GM21526 (cell line): ENCODE results near the gene SLC9C2.
"Not testable (repeated sequence)": the region's sequence is repeated elsewhere in the genome, so short reads cannot be mapped to it uniquely, and the experiment has no call there.

ENCODE experiments used
- ATAC-seq: cut with Tn5 transposase; IDR thresholded peaks from one replicate; pipeline ENCODE4 v1.9.1; 2021; ENCODE audit warnings: moderate library complexity; ENCODE audit not compliant: unreplicated experiment, low FRiP score

The SLC9C2 gene

GRCh38 chr1:173590557-173590956, 12.3 kb downstream of the SLC9C2 start:
- no peak for ATAC-seq

GRCh38 chr1:173581383-173582079, 21.3 kb downstream of the SLC9C2 start:
- ATAC-seq, result no peak

- no peak for ATAC-seq
Measured at GRCh38 chr1:173580658-173581057, 22.2 kb downstream of the SLC9C2 start.

- no peak for ATAC-seq
Measured at GRCh38 chr1:173580071-173580470, 22.8 kb downstream of the SLC9C2 start.

- ATAC-seq, result no peak
Measured at GRCh38 chr1:173573596-173573995, 29.3 kb downstream of the SLC9C2 start.

- no peak for ATAC-seq
Measured at GRCh38 chr1:173572201-173572873, 30.5 kb downstream of the SLC9C2 start.

- ATAC-seq, result no peak
Measured at GRCh38 chr1:173570370-173571007, 32.4 kb downstream of the SLC9C2 start.

- no peak for ATAC-seq
Measured at GRCh38 chr1:173568483-173568882, 34.4 kb downstream of the SLC9C2 start.

GRCh38 chr1:173563846-173564245, 39.0 kb downstream of the SLC9C2 start:
- ATAC-seq, result not testable (repeated sequence)

- no peak for ATAC-seq
Measured at GRCh38 chr1:173562813-173563212, 40.1 kb downstream of the SLC9C2 start.

- no peak for ATAC-seq
Measured at GRCh38 chr1:173561263-173561662, 41.6 kb downstream of the SLC9C2 start.

GRCh38 chr1:173560285-173560880, 42.5 kb downstream of the SLC9C2 start:
- ATAC-seq, result no peak

- no peak for ATAC-seq
Measured at GRCh38 chr1:173555651-173556305, 47.1 kb downstream of the SLC9C2 start.

- ATAC-seq, result no peak
Measured at GRCh38 chr1:173554541-173555250, 48.2 kb downstream of the SLC9C2 start.

GRCh38 chr1:173554089-173554488, 48.8 kb downstream of the SLC9C2 start:
- no peak for ATAC-seq

- no peak for ATAC-seq
Measured at GRCh38 chr1:173553312-173553711, 49.6 kb downstream of the SLC9C2 start.

GRCh38 chr1:173551699-173552098, 51.2 kb downstream of the SLC9C2 start:
- no peak for ATAC-seq

GRCh38 chr1:173549813-173550212, 53.1 kb downstream of the SLC9C2 start:
- ATAC-seq, result no peak

- ATAC-seq, result no peak
Measured at GRCh38 chr1:173545688-173546087, 57.2 kb downstream of the SLC9C2 start.

- ATAC-seq, result no peak
Measured at GRCh38 chr1:173536223-173536622, 66.6 kb downstream of the SLC9C2 start.
